ENCODE data around the gene ARRDC5. TPM values are rescaled to one million over a fixed set of nuclear protein-coding genes. Genes with fewer than 3 reads are reported as not detected.
"Not testable (repeated sequence)": the region's sequence is repeated elsewhere in the genome, so short reads cannot be mapped to it uniquely, and the experiment has no call there.

The ARRDC5 gene
- polyA plus RNA-seq, 1 experiment: not detected

DNA sequence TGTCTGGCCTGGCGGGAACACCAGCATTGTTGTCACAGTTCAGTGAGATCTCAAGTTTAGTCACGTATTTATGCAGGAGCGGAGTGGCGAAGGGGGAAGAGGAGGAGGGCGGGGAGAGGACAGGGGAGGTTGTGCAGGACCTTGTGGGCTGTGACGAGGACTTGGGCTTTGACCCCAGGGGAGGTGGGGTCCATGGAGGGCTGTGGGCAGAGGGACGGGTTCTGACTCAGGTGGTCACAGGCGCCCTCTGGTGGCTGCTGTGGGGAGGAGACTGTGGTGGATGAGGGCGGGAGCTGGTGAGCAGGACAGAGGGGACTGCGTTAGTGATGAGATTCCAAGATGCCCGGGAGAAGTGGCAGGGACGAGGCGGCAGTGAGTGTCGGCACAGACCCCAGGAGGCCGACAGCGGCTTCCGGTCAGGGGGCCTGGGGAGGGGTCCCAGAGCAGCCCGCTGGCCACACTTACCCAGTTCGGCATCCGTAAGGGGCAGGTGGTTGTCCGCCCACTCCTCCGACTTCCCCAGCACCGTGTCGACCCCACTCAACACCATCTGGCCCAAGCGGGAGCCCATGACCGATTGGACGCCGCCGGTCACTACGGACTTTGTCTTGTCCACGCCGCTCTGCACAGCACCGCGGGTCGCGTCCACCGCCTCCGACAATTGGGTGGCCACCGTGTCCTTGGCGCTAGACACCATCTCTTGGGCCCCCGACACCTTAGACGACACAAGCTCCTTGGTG lies 51.0 kb downstream of the ARRDC5 start:
- ChIA-PET CTCF (interaction anchor here (0.5 to 7.5 kb wide), 13 partner anchors 8 to 175 kb away, joined by 3 to 109 read pairs (median 6); partner anchors contain the start of genes PLIN3 and TICAM1), POLR2A (interaction anchor here (1.5 kb wide), 1 partner anchor 60 kb away, joined by 3 read pairs; no protein-coding TSS in a partner anchor)
- no peaks in the 10 kb centered on the region; the same call in 1 of the 2 replicates for H3K9me3 ChIP-seq (ENCODE audit: control insufficient read depth, insufficient read depth, low read length)
- TF ChIP-seq, protein P1, sequence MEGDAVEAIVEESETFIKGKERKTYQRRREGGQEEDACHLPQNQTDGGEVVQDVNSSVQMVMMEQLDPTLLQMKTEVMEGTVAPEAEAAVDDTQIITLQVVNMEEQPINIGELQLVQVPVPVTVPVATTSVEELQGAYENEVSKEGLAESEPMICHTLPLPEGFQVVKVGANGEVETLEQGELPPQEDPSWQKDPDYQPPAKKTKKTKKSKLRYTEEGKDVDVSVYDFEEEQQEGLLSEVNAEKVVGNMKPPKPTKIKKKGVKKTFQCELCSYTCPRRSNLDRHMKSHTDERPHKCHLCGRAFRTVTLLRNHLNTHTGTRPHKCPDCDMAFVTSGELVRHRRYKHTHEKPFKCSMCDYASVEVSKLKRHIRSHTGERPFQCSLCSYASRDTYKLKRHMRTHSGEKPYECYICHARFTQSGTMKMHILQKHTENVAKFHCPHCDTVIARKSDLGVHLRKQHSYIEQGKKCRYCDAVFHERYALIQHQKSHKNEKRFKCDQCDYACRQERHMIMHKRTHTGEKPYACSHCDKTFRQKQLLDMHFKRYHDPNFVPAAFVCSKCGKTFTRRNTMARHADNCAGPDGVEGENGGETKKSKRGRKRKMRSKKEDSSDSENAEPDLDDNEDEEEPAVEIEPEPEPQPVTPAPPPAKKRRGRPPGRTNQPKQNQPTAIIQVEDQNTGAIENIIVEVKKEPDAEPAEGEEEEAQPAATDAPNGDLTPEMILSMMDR (IDR thresholded peaks at IDR 0.05; ENCODE audit: low read depth, low read length): peak; percentile 84
- H3K27ac ChIP-seq (ENCODE audit: low read depth, low read length): no peak overlapping the region
- H3K4me3 ChIP-seq (ENCODE audit: low read depth, low read length): no peak overlapping the region
- no peaks in the 10 kb centered on the region for H3K27me3 ChIP-seq (ENCODE audit: control insufficient read depth, insufficient read depth, low read length)
- no peak for DNase-seq (ENCODE audit: low read depth, low spot score)

DNA sequence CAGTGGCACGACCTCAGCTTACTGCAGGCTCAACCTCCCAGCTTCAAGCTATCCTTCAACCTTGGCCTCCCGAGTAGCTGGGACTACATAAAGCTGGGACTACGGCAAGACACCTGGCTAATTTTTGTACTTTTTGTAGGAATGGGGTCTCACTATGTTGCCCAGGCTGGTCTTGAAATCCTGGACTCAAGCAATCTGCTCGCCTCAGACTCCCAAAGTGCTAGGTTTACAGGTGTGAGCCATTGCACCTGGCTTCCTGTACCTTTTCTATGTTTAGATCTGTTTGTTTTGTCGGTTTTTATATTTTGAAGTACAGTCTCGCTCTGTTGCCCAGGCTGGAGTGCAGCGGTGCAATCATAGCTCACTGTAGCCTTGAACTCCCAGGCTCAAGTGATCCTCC lies 53.7 kb downstream of the ARRDC5 start:
- Histone ChIP-seq H3K27ac (ENCODE audit: low read depth, low read length) (no peak overlapping the region), H3K27me3 (ENCODE audit: control insufficient read depth, insufficient read depth, low read length) (no peaks in the 10 kb centered on the region), H3K9me3 (ENCODE audit: control insufficient read depth, insufficient read depth, low read length) (no peaks in the 10 kb centered on the region; the same call in 1 of the 2 replicates), H3K4me3 (ENCODE audit: low read depth, low read length) (no peak overlapping the region)
- TF ChIP-seq, protein P1 (IDR thresholded peaks at IDR 0.05; ENCODE audit: low read depth, low read length): no peak
- ChIA-PET CTCF (interaction anchor here (1.1 to 7.5 kb wide), 2 partner anchors 11 to 40 kb away, joined by 3 to 109 read pairs; no protein-coding TSS in a partner anchor), POLR2A (interaction anchor here (1.4 kb wide), 1 partner anchor 39 kb away, joined by 5 read pairs; no protein-coding TSS in a partner anchor)
- no peak for DNase-seq (ENCODE audit: low read depth, low spot score)

DNA sequence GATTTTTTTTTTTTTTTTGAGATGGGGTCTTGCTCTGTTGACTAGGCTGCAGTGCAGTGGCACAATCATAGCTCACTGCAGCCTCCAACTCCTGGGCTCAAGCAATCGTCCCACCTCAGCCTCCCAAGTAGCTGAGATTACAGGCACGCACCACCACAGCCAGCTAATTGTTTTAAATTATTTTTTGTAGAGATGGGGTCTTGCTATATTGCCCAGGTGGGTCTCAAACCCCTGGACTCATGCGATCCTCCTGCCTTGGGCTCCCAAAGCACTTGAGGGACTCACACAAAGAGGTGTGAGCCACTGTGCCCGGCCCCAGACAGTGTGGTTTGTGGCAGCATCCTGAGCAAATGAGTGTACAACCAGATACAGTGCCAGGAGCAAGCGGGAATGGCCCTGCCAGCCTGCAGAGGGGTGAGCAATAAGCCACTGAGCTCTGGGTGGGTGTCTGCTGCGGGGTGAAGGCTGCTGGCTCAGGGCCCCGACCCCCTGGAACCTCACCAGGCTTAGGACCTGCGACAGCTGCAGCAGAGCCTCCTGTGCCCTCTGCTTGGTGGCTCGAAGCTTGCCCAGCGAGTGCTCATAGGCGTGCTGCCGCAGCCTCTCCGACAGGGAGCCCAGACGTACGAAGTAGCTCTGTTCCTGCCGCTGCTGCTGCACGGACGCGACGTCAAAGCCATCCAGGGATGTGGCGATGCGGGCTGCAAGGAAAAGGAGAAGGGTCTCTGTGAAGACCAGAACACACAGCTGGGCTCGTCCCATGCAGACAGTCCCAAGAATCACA lies 55.3 kb downstream of the ARRDC5 start:
- Histone ChIP-seq H3K9me3 (ENCODE audit: control insufficient read depth, insufficient read depth, low read length) (no peaks in the 10 kb centered on the region; the same call in 1 of the 2 replicates), H3K27ac (ENCODE audit: low read depth, low read length) (peak overlapping the region; percentile 21), H3K27me3 (ENCODE audit: control insufficient read depth, insufficient read depth, low read length) (no peaks in the 10 kb centered on the region), H3K4me3 (ENCODE audit: low read depth, low read length) (no peak overlapping the region)
- ChIA-PET CTCF (interaction anchor here (1.2 kb wide), 1 partner anchor 38 kb away, joined by 9 read pairs; no protein-coding TSS in a partner anchor), POLR2A (interaction anchor here (0.6 to 1.1 kb wide), 2 partner anchors 15 to 38 kb away, joined by 4 to 5 read pairs; no protein-coding TSS in a partner anchor)
- DNase-seq (ENCODE audit: low read depth, low spot score): no peak
- TF ChIP-seq, protein P1 (IDR thresholded peaks at IDR 0.05; ENCODE audit: low read depth, low read length): no peak

DNA sequence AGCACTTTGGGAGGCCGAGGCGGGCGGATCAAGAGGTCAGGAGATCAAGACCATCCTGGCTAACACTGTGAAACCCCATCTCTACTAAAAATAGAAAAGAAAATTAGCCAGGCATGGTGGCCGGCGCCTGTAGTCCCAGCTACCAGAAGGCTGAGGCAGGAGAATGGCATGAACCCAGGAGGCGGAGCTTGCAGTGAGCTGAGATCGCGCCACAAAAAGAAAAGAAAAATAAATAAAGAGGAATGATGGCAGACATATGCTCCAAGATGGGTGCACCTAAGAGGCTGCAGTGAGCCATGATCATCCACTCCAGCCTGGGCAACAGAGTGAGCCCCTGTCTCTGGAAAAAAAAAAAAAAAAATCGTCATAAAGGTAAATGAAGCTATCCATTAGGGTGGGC lies 56.7 kb downstream of the ARRDC5 start:
- POLR2A ChIA-PET: interaction anchor here (0.6 to 1.6 kb wide), 10 partner anchors 21 to 113 kb away, joined by 3 to 12 read pairs (median 5); partner anchors contain the start of gene PLIN3
- not testable (repeated sequence) for H3K9me3 ChIP-seq (ENCODE audit: control insufficient read depth, insufficient read depth, low read length); H3K4me3 ChIP-seq (ENCODE audit: low read depth, low read length); H3K27ac ChIP-seq (ENCODE audit: low read depth, low read length); H3K27me3 ChIP-seq (ENCODE audit: control insufficient read depth, insufficient read depth, low read length)
- DNase-seq (ENCODE audit: low read depth, low spot score): peak; percentile 36
- CTCF ChIA-PET: interaction anchor here (0.6 to 4.9 kb wide), 5 partner anchors 35 to 65 kb away, joined by 3 to 35 read pairs (median 3); partner anchors contain the start of gene FEM1A

All from AG04450 (cell line).